AG04450 (cell line): ENCODE results near the gene SORCS2. TPM values are rescaled to one million over a fixed set of nuclear protein-coding genes. Genes with fewer than 3 reads are reported as not detected.

Experiments used
- CTCF ChIA-PET: fragments of 300-600, 350-600 bp; formaldehyde crosslinking; extraction: SDS; loops from one replicate; lab custom pipeline; 2022; ENCODE audit warnings: antibody characterized with exemption, inconsistent platforms; lab: Charles Lee
- POLR2A ChIA-PET: fragments of 350-600 bp; formaldehyde crosslinking; extraction: SDS; loops from one replicate; lab custom pipeline; 2021; ENCODE audit warnings: antibody characterized with exemption, inconsistent platforms; lab: Yijun Ruan, JAX
- DNase-seq: peaks from one replicate; pipeline ENCODE4 v3.0.0-alpha.2; 2011; ENCODE audit warnings: low read depth, low spot score
- H3K27ac ChIP-seq: one replicate; pipeline ENCODE4 v1.5.1; 2012; ENCODE audit warnings: low read depth, low read length, control low read depth
- H3K27me3 ChIP-seq: one replicate; pipeline ENCODE4 v1.6.0; 2012; ENCODE audit warnings: low read length; ENCODE audit not compliant: control insufficient read depth, insufficient read depth
- H3K4me3 ChIP-seq: 2 replicates; pipeline ENCODE4 v1.5.1; 2011; ENCODE audit warnings: mild to moderate bottlenecking, low read depth, low read length, control low read depth
- H3K9me3 ChIP-seq: 2 replicates; pipeline ENCODE4 v1.5.1; 2012; ENCODE audit warnings: low read length; ENCODE audit not compliant: control insufficient read depth, insufficient read depth
- polyA plus RNA-seq: library from polyadenylated mRNA; depleted of rRNA; stranded (reverse); fragments of >200 nt; gene quantifications from 2 replicates; pipeline ENCODE4 v1.2.3, GENCODE V29; 2011
- TF ChIP-seq, protein P1 (sequence below): IDR thresholded peaks from 2 replicates; pipeline ENCODE4 v1.5.1; 2011; ENCODE audit warnings: low read depth, low read length, control low read depth, inconsistent platforms

The SORCS2 gene
- polyA plus RNA-seq, 1 experiment = 0.29 TPM

DNA sequence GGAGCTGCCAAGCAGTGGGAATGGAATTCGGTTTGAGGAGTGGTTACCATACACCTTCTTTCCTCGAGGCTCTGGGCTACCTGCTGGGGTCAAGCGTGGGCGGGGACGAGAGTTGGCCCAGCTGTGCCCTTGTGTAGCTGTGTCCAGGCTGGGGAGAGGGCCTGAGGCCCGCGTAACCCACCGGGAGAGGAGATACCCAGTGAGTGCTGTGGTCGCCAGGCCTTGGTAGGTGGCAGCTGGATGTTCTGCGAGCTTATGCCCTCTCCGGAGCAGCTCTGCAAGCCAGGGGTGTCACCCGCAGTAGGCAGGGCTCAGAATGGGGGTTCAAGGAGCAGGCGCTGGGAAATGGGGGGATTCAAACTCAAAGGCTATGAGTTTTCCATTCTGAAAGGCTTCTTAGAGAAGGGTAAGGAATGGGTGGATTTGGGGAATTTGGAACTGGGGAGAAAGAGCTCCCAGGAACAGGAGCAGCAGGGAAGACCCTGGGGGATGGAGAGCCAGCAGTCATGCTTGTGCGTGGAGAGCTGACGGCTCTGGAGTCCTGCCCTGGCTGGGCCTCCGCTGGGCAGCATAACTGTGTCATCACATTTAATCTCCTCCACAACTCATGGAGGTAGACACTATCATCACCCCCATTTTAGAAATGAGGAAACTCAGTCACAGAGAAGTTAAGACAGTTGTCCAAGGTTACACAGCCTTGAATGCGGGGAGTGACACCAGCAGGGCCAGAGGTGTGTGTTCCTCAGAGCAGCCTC lies 117.5 kb downstream of the SORCS2 start:
- TF ChIP-seq, protein P1, sequence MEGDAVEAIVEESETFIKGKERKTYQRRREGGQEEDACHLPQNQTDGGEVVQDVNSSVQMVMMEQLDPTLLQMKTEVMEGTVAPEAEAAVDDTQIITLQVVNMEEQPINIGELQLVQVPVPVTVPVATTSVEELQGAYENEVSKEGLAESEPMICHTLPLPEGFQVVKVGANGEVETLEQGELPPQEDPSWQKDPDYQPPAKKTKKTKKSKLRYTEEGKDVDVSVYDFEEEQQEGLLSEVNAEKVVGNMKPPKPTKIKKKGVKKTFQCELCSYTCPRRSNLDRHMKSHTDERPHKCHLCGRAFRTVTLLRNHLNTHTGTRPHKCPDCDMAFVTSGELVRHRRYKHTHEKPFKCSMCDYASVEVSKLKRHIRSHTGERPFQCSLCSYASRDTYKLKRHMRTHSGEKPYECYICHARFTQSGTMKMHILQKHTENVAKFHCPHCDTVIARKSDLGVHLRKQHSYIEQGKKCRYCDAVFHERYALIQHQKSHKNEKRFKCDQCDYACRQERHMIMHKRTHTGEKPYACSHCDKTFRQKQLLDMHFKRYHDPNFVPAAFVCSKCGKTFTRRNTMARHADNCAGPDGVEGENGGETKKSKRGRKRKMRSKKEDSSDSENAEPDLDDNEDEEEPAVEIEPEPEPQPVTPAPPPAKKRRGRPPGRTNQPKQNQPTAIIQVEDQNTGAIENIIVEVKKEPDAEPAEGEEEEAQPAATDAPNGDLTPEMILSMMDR = no peak
- CTCF ChIA-PET = no interaction called here
- POLR2A ChIA-PET = no interaction called here

DNA sequence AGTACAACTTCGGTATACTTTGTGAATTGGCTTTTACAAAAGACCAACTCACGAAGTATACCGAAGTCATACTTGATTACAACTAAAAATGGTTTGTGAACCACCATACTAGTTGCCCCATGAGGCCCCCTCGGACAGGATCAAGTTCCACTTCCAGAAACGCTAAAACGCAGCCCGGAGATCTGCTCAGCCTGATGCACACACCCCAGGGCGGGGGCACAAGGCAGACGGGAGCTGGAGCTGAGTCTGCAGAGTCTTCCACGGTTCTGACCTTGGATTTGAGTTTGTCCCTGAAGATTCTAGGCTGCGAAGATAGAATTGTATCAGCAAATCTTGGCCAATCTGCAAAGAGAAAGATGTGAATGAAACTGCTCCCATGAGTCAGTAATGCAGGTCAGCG lies 118.1 kb downstream of the SORCS2 start:
- Histone ChIP-seq H3K9me3 (no peaks in the 10 kb centered on the region), H3K27ac (no peak overlapping the region), H3K4me3 (no peak overlapping the region), H3K27me3 (peaks cover 46% of the 10 kb centered on the region)
- TF ChIP-seq, protein P1 = no peak
- CTCF ChIA-PET = no interaction called here
- DNase-seq = no peak
- POLR2A ChIA-PET = no interaction called here

More for the DNA sequence above, 117.5 kb downstream of the SORCS2 start:
- no peak overlapping the region for H3K4me3 ChIP-seq
- no peaks in the 10 kb centered on the region for H3K9me3 ChIP-seq
- peaks cover 46% of the 10 kb centered on the region for H3K27me3 ChIP-seq
- no peak overlapping the region for H3K27ac ChIP-seq
- DNase-seq = no peak

DNA sequence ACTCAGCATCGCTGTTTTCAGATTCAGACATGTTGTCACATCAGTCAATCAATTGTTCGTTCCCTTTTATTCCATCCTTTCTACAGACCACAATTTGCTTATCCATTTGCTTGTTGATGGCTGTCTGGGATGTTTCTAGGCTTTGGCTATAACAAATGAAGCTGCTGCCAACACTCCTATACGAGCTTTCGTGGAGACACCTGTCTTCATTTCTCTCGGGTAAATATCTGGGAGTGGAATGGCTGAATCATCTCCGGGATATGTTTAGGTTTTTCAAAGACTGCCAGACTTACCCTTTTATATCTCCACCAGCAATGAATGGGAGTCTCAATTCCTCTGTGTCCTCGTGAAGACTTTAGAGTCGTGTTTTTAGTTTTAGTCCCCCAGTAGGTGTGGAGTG lies 118.9 kb downstream of the SORCS2 start:
- CTCF ChIA-PET = no interaction called here

DNA sequence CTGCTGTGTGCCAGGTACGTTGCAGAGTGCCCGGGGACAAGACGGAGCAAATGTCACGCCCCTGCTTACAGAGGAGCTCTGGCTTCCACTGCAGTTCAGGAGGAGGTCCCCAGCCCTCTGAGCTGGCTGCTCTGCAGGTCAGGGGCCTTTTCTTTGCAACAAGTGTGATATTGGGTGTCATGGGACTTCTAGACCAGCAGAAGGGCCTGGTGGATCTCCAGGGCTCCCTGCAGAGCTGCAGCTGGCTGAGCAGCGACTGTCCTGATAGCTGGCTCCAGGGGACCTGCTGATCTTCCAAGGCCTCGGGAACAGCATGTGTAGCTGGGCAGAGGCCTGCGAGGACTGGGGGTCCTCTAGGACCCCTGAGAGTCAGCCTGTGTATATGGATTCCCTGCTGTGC lies 120.4 kb downstream of the SORCS2 start:
- DNase-seq = no peak
- no peak overlapping the region for H3K27ac ChIP-seq
- POLR2A ChIA-PET = no interaction called here
- peaks cover 3% of the 10 kb centered on the region; the same call in 1 of the 2 replicates for H3K9me3 ChIP-seq
- CTCF ChIA-PET = no interaction called here
- peaks cover 29% of the 10 kb centered on the region for H3K27me3 ChIP-seq
- no peak overlapping the region for H3K4me3 ChIP-seq
- TF ChIP-seq, protein P1 = no peak

More for the DNA sequence above, 118.9 kb downstream of the SORCS2 start:
- Histone ChIP-seq H3K27ac (no peak overlapping the region), H3K9me3 (no peaks in the 10 kb centered on the region), H3K4me3 (no peak overlapping the region), H3K27me3 (peaks cover 38% of the 10 kb centered on the region)
- POLR2A ChIA-PET = no interaction called here
- TF ChIP-seq, protein P1 = no peak
- DNase-seq = no peak

DNA sequence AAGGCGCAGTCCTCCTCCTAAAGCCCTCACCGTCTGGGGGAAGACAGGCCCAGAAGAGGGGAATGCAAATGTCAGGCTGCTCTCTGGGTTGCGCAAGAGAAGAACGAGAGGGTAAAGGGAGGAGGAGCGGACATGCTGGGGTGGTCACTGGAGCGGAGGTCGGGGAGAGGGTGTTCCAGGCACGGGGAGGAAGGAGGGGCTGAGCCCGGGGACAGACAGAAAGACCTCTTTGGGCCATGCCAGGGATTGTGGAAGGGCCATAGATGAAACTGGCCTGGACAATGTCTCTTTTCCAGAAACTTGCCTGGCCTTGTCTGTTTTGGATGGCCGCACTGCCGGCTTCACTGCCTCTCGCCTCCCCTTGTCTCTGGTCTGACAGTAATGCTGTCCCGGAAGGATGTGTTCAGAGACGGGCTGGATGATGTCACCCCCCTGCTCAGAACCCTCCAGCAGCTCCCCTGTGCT lies 121.0 kb downstream of the SORCS2 start:
- POLR2A ChIA-PET = no interaction called here
- H3K9me3 ChIP-seq = peaks cover 6% of the 10 kb centered on the region
- CTCF ChIA-PET = no interaction called here
- H3K27ac ChIP-seq = no peak overlapping the region
- no peak for DNase-seq
- TF ChIP-seq, protein P1 = no peak
- peaks cover 32% of the 10 kb centered on the region for H3K27me3 ChIP-seq
- no peak overlapping the region for H3K4me3 ChIP-seq
